ENCODE data around the gene PNLDC1.
"Not testable (repeated sequence)": the region's sequence is repeated elsewhere in the genome, so short reads cannot be mapped to it uniquely, and the experiment has no call there.

Gene PNLDC1

DNA sequence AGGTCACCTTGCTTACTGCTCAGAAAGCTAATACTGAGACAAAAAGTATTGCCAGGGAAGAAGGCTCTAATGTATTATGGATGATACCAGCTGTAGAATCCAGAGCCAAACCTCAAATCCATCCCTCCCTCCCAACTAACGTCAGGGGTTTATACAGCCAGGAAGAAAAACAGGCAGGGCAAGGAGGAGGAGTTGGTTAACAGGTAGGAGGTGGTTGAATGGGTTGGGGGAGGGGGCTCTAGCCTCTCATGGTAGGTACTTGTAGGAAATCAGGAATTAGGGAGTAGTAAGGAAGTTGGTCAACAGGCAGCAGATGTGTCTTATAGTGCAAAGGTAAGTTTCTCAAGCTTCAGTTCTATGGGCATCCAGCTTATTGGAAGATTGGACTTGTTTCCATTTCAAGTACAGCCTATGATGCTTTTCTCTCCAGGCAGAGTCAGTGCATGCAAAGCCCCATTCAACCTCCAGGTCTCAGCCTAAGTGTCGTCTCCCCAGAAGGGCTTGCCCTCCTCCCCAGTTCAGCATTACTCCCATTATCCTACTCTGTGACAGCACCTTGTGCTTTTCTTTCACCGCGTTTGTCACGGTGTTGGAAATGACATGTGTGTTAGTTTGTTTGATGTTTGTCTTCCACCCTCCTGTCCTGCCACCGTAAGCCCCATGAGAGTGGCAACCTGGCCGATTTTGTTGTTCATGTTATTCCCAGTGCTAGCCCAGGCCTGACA lies 38.1 kb downstream of the PNLDC1 start:
- Histone ChIP-seq H3K27ac (no peak overlapping the region), H3K4me3 (no peak overlapping the region)

- Histone ChIP-seq H3K27ac (no peak overlapping the region), H3K4me3 (no peak overlapping the region)
These were observed 42.0 kb downstream of the PNLDC1 start for GRCh38 chr6:159842035-159842434.

- H3K27ac ChIP-seq, result no peak overlapping the region
- H3K4me3 ChIP-seq, result no peak overlapping the region
These were observed 44.9 kb downstream of the PNLDC1 start for GRCh38 chr6:159844737-159845645.

DNA sequence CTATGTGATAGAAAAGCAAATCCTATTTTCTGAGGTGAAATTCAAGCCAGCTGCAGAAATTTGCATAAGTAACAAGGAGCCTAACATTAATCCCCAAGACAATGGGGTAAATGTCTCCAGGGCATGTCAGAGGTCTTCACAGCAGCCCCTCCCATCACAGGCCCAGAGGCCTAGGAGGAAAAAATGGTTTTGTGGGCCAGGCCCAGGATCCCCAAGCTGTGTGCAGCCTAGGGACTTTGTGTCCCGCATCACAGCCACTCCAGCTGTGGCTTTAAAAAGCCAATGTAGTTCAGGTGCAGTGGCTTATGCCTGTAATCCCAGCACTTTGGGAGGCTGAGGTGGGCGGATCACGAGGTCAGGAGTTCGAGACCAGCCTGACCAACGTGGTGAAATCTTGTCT lies 48.5 kb downstream of the PNLDC1 start:
- H3K27ac ChIP-seq, H3K4me3 ChIP-seq: not testable (repeated sequence)

GRCh38 chr6:159849851-159850250 lies 49.8 kb downstream of the PNLDC1 start:
- H3K27ac ChIP-seq, H3K4me3 ChIP-seq: not testable (repeated sequence)

GRCh38 chr6:159852877-159853276 lies 52.8 kb downstream of the PNLDC1 start:
- no peak overlapping the region for H3K4me3 ChIP-seq
- H3K27ac ChIP-seq, result no peak overlapping the region

GRCh38 chr6:159853754-159854153 lies 53.7 kb downstream of the PNLDC1 start:
- Histone ChIP-seq H3K4me3 (no peak overlapping the region), H3K27ac (no peak overlapping the region)

- no peak overlapping the region for H3K4me3 ChIP-seq
- no peak overlapping the region for H3K27ac ChIP-seq
These were observed 54.9 kb downstream of the PNLDC1 start for GRCh38 chr6:159854959-159855358.

GRCh38 chr6:159858259-159858658 lies 58.2 kb downstream of the PNLDC1 start:
- H3K4me3 ChIP-seq, result no peak overlapping the region

DNA sequence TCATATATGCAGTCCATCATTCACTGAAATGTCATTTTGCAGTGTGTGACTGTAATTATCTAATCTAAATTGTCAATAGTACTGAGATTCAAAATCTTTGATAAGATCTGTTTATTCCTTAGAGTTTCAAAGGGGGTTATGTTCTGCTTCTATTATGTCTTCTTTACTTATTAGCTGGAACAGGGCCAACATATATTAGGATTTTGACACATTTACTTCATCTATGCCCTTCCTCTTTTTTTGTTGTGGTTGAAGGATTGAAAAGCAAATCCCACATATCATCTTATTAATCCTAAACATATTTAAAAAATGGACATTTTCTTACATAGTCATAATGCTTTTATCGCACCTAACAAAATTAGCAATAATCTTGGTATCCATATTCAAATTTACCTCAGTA lies 60.4 kb downstream of the PNLDC1 start:
- Histone ChIP-seq H3K27ac (no peak overlapping the region), H3K4me3 (no peak overlapping the region)

More at GRCh38 chr6:159858259-159858658, 58.2 kb downstream of the PNLDC1 start:
- no peak overlapping the region for H3K27ac ChIP-seq

DNA sequence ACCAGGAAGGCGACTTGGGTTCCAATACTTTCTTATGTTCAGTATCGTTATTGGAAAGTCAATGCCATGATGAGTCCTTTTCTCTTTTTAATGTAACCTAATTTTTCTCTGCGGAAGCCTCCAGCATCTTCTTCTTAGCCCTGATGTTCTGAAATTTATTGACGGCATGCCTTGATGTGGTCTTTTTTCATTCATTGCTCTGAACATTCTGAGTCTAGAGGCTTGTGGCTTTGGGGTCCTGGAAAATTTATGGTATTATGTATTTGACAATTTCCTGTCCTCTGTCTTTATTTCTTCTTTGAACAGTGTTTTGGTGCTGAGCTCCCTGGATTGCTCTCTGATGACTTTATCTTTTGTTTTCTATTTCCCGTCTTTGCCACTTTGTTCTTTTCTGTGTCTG lies 62.0 kb downstream of the PNLDC1 start:
- no peak overlapping the region for H3K4me3 ChIP-seq
- H3K27ac ChIP-seq, result no peak overlapping the region

DNA sequence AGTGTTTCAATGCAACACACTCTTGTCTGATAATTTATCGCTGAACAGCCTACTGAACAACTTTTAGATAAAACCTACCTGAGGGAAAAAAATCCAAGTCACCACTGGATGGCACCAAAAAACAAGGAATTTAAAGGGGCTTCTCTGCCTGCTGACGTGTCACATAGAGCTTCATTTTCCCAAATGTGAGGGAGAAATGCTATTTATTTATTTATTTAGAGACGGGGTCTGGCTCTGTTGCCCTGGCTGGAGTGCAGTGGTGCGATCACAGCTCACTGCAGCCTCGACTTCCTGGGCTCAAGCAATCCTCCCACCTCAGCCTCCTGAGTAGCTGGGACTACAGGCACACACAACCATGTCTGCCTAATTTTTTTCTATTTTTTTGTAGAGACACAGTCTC lies 63.3 kb downstream of the PNLDC1 start:
- H3K4me3 ChIP-seq, H3K27ac ChIP-seq: not testable (repeated sequence)

DNA sequence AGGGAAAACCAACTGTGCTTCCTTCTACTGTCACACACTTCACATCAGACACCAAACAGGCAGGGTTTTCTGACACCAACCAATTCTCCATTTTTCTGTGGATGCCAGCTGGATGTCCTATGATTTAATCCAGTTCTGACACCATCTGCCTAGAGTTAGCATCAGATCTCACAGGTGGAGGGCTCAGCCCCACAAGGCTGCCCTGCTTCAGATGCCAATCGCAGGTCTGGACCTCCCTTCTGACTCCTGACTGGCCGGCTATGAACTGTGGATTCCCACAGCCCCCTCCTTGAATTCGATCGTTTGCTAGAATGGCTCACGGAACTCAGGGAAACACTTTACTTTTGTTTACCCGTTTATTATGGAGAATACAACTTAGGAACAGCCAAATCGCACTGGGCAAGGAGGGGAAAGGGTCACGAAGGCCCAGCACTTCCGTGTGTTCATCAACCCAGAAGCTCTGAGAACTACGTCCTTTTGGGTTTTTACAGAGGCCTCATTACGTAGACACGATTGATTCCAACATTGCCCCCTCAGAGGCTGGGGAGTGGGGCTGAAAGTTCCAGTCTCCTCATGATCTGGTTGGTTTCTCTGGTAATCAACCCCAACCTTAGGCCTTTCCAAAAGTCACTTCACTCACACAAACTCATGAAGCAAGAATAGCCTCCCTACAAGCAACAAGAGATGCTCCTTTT lies 65.3 kb downstream of the PNLDC1 start:
- no peak overlapping the region for H3K27ac ChIP-seq
- H3K4me3 ChIP-seq, result no peak overlapping the region

GRCh38 chr6:159866286-159867247 lies 66.5 kb downstream of the PNLDC1 start:
- H3K4me3 ChIP-seq, result no peak overlapping the region
- no peak overlapping the region for H3K27ac ChIP-seq
